AG10803 (cell line): ENCODE data around the gene ERLEC1.

Source experiments
- DNase-seq: peaks from one replicate; pipeline ENCODE4 v3.0.0; 2010; ENCODE audit warnings: low read depth
- H3K4me3 ChIP-seq: 2 replicates; pipeline ENCODE4 v1.5.1; 2011; ENCODE audit warnings: mild to moderate bottlenecking, low read length, control low read depth
- CTCF ChIP-seq: conservative IDR thresholded peaks from 2 replicates; pipeline ENCODE4 v1.5.1; 2011; ENCODE audit warnings: mild to moderate bottlenecking, low read length, control low read depth, inconsistent platforms

The ERLEC1 gene

GRCh38 chr2:53793821-53794220, 7.0 kb downstream of the ERLEC1 start:
- no peak for TF ChIP-seq CTCF
- no peak overlapping the region for H3K4me3 ChIP-seq
- DNase-seq: no peak

- H3K4me3 ChIP-seq: no peak overlapping the region
- no peak for TF ChIP-seq CTCF
- DNase-seq: no peak
Observed at GRCh38 chr2:53801547-53801946, 14.7 kb downstream of the ERLEC1 start.

GRCh38 chr2:53802617-53803151, 15.8 kb downstream of the ERLEC1 start:
- TF ChIP-seq CTCF: no peak
- no peak overlapping the region for H3K4me3 ChIP-seq
- DNase-seq: no peak

GRCh38 chr2:53811601-53812000, 24.8 kb downstream of the ERLEC1 start:
- no peak overlapping the region for H3K4me3 ChIP-seq
- no peak for TF ChIP-seq CTCF
- no peak for DNase-seq

- no peak for DNase-seq
- no peak overlapping the region for H3K4me3 ChIP-seq
- no peak for TF ChIP-seq CTCF
Observed at GRCh38 chr2:53813151-53813550, 26.3 kb downstream of the ERLEC1 start.

- TF ChIP-seq CTCF: no peak
- H3K4me3 ChIP-seq: no peak overlapping the region
- DNase-seq: no peak
Observed at GRCh38 chr2:53818854-53819435, 32.1 kb downstream of the ERLEC1 start.

GRCh38 chr2:53819634-53820033, 32.8 kb downstream of the ERLEC1 start:
- no peak for TF ChIP-seq CTCF
- H3K4me3 ChIP-seq: no peak overlapping the region
- no peak for DNase-seq
